B cell (primary cell): ENCODE data around the gene CHCHD1. TPM values are rescaled to one million over a fixed set of nuclear protein-coding genes. Genes with fewer than 3 reads are reported as not detected.

Source experiments
- ATAC-seq: fragments of 200-7000 bp; cut with Tn5 transposase; one replicate; pipeline ENCODE4 v1.10.0; 2021; ENCODE audit warnings: low read depth, mild to moderate bottlenecking, moderate number of reproducible peaks, moderate library complexity
- CTCF ChIA-PET: fragments of 350-600 bp; sonication (Branson Sonifier 250); formaldehyde crosslinking; loops from one replicate; lab custom pipeline; 2021; ENCODE audit warnings: antibody characterized with exemption, inconsistent platforms; lab: Charles Lee
- POLR2A ChIA-PET: fragments of 350-600 bp; sonication (Branson Sonifier 250); formaldehyde crosslinking; loops from one replicate; lab custom pipeline; 2021; ENCODE audit warnings: antibody characterized with exemption; lab: Charles Lee
- DNase-seq: peaks from one replicate; pipeline ENCODE4 v3.0.0; 2013
- H2AFZ ChIP-seq: 2 replicates; pipeline ENCODE4 v1.6.1; 2012; ENCODE audit warnings: mild to moderate bottlenecking, low read depth, low read length; ENCODE audit not compliant: insufficient read depth, poor library complexity, severe bottlenecking
- H3K27ac ChIP-seq, 2 donors: 1 replicate in 1 of 2; 2 replicates in 1 of 2; pipeline ENCODE4 v1.5.1; 2012 to 2013; ENCODE audit warnings: low read length in 2 of 2, mild to moderate bottlenecking in 2 of 2, moderate library complexity in 1 of 2
- H3K27me3 ChIP-seq, 4 experiments: fragments of 200-600 bp in 1 of 4; sonication (generic) in 1 of 4; replicated peaks in 1 of 4; 1 replicate in 2 of 4; 2 replicates in 2 of 4; pipeline versions ENCODE4 v1.6.1 to v1.7.0; 2013 to 2016; ENCODE audit warnings: low read length in 3 of 4, mild to moderate bottlenecking in 2 of 4, mixed read lengths in 1 of 4, moderate library complexity in 1 of 4; ENCODE audit not compliant: insufficient read depth in 4 of 4, control insufficient read depth in 3 of 4; ENCODE audit errors: control extremely low read depth in 1 of 4
- H3K36me3 ChIP-seq, 2 experiments: replicated peaks in 1 of 2; 1 replicate in 1 of 2; 2 replicates in 1 of 2; pipeline versions ENCODE4 v1.6.1 to v1.7.1; 2013; ENCODE audit warnings: low read length in 1 of 2; ENCODE audit not compliant: insufficient read depth in 2 of 2, control insufficient read depth in 1 of 2; ENCODE audit errors: control extremely low read depth in 1 of 2, extremely low read depth in 1 of 2
- H3K4me1 ChIP-seq, 2 donors: fragments of 200-600 bp in 1 of 2; sonication (generic) in 1 of 2; 1 replicate in 1 of 2; 2 replicates in 1 of 2; pipeline versions ENCODE4 v1.5.1 to v1.6.1; 2013 to 2017; ENCODE audit warnings: low read length in 2 of 2; ENCODE audit not compliant: control insufficient read depth in 2 of 2, insufficient read depth in 2 of 2
- H3K4me2 ChIP-seq: replicated peaks from 2 replicates; pipeline ENCODE3; 2012; ENCODE audit warnings: mild to moderate bottlenecking, low read depth, low read length; ENCODE audit not compliant: poor library complexity, severe bottlenecking
- H3K4me3 ChIP-seq, 5 experiments: fragments of 200-600 bp in 1 of 5; sonication (generic) in 1 of 5; 1 replicate in 3 of 5; 2 replicates in 2 of 5; pipeline versions ENCODE4 v1.5.1 to v1.7.0; 2011 to 2016; ENCODE audit warnings: low read length in 4 of 5, mild to moderate bottlenecking in 4 of 5, low read depth in 2 of 5, control low read depth in 1 of 5, moderate library complexity in 1 of 5; ENCODE audit not compliant: insufficient read depth in 1 of 5; ENCODE audit errors: control extremely low read depth in 1 of 5, extremely low read depth in 1 of 5
- H3K79me2 ChIP-seq: fragments of 200-600 bp; sonication (generic); one replicate; pipeline ENCODE4 v1.6.0; 2016; ENCODE audit warnings: low read length; ENCODE audit not compliant: control insufficient read depth, insufficient read depth
- H3K9ac ChIP-seq: fragments of 200-600 bp; sonication (generic); 2 replicates; pipeline ENCODE4 v1.6.1; 2017; ENCODE audit warnings: mild to moderate bottlenecking, low read length, moderate library complexity
- H3K9me3 ChIP-seq, 3 donors: one replicate each; pipeline versions ENCODE4 v1.6.1 to v1.7.1; 2013; ENCODE audit warnings: low read length in 2 of 3; ENCODE audit not compliant: control insufficient read depth in 2 of 3, insufficient read depth in 1 of 3; ENCODE audit errors: control extremely low read depth in 1 of 3
- H4K20me1 ChIP-seq: 2 replicates; pipeline ENCODE4 v1.6.0; 2012; ENCODE audit warnings: mild to moderate bottlenecking, low read length; ENCODE audit not compliant: insufficient read depth, control insufficient read depth, poor library complexity, severe bottlenecking
- H3K27ac Mint-ChIP-seq: one replicate; pipeline ENCODE4 v1.8.0; 2021; ENCODE audit warnings: mixed read lengths
- H3K27me3 Mint-ChIP-seq: one replicate; pipeline ENCODE4 v1.8.0; 2021; ENCODE audit warnings: mixed read lengths
- H3K4me1 Mint-ChIP-seq: one replicate; pipeline ENCODE4 v1.8.0; 2021; ENCODE audit warnings: mixed read lengths
- H3K4me3 Mint-ChIP-seq: one replicate; pipeline ENCODE4 v1.8.0; 2021; ENCODE audit warnings: mixed read lengths
- H3K9me3 Mint-ChIP-seq: one replicate; pipeline ENCODE4 v1.8.0; 2022; ENCODE audit warnings: mixed read lengths; ENCODE audit not compliant: insufficient read depth
- CTCF ChIP-seq: fragments of 200-600 bp; IDR thresholded peaks from one replicate; pipeline ENCODE4 v1.8.0; 2022; ENCODE audit warnings: antibody characterized with exemption, mild to moderate bottlenecking
- EZH2 ChIP-seq: IDR thresholded peaks from 2 replicates; pipeline ENCODE4 v1.6.1; 2012; ENCODE audit warnings: borderline replicate concordance, low read depth, mild to moderate bottlenecking, moderate library complexity, low read length; ENCODE audit not compliant: insufficient read depth, poor library complexity, severe bottlenecking
- WGBS: methylation state at CpG from one replicate; pipeline ENCODE4 v1.1.5; 2013; ENCODE audit warnings: missing lambda C conversion rate; ENCODE audit not compliant: insufficient coverage; 5-methylcytosine and 5-hydroxymethylcytosine counted together
- intact Hi-C: fragments of 100-400 bp; cut with micrococcal nuclease; formaldehyde crosslinking; loops from one replicate; pipeline ENCODE4 v1.10.0; 2022
- polyA plus RNA-seq: library from polyadenylated mRNA; depleted of rRNA; stranded (reverse); fragments of >200 nt; gene quantifications from 2 replicates; pipeline ENCODE4 v1.2.3, GENCODE V29; 2012
- total RNA-seq, 2 donors: library from RNA; stranded (reverse); fragments of 120-200 nt in 1 of 2; gene quantifications; 1 replicate in 1 of 2; 2 replicates in 1 of 2; pipeline versions ENCODE4 v1.2.3 to v1.2.4, GENCODE V29; 2013 to 2022

CHCHD1 gene
- total and polyA plus RNA-seq, 2 donors (not counting 1 experiment from before 2014, with no cell fraction given) = 11.9 to 14.7 TPM

- no peak overlapping the region for H3K27ac ChIP-seq
- H3K9me3 ChIP-seq = no peaks in the 10 kb centered on the region
- no peak overlapping the region for H3K4me2 ChIP-seq
- no peak for TF ChIP-seq CTCF
- TF ChIP-seq EZH2 = no peak
- no peak for ATAC-seq
- Mint-ChIP-seq H3K4me1 (peaks cover 20% of the 10 kb centered on the region), H3K27me3 (no peaks in the 10 kb centered on the region), H3K27ac (no peak overlapping the region), H3K9me3 (no peaks in the 10 kb centered on the region), H3K4me3 (peak overlapping the region; percentile 57)
- no peaks in the 10 kb centered on the region for H4K20me1 ChIP-seq
- H3K27me3 ChIP-seq = no peaks in the 10 kb centered on the region
- no peak for DNase-seq
- no peak overlapping the region for H3K4me3 ChIP-seq
- H3K36me3 ChIP-seq = peaks cover 0 to 3% of the 10 kb centered on the region in 2 experiments
- ChIA-PET CTCF (interaction anchor here (3.5 kb wide), 1 partner anchor 10 kb away, joined by 19 read pairs; the partner anchor contains the start of gene SEC24C), POLR2A (interaction anchor here (4.7 kb wide), 1 partner anchor 11 kb away, joined by 31 read pairs; the partner anchor contains the start of gene SEC24C)
- WGBS = over 99% methylated on average over 20 of the region's 20 CpGs
- H2AFZ ChIP-seq = no peak overlapping the region
- peaks cover 7 to 8% of the 10 kb centered on the region in 2 donors for H3K4me1 ChIP-seq
- intact Hi-C loops = no loop called here
- H3K79me2 ChIP-seq = peaks cover 37% of the 10 kb centered on the region
- H3K9ac ChIP-seq = no peak overlapping the region
Measured at GRCh38 chr10:73732426-73732825, 49.4 kb upstream of the CHCHD1 start.

DNA sequence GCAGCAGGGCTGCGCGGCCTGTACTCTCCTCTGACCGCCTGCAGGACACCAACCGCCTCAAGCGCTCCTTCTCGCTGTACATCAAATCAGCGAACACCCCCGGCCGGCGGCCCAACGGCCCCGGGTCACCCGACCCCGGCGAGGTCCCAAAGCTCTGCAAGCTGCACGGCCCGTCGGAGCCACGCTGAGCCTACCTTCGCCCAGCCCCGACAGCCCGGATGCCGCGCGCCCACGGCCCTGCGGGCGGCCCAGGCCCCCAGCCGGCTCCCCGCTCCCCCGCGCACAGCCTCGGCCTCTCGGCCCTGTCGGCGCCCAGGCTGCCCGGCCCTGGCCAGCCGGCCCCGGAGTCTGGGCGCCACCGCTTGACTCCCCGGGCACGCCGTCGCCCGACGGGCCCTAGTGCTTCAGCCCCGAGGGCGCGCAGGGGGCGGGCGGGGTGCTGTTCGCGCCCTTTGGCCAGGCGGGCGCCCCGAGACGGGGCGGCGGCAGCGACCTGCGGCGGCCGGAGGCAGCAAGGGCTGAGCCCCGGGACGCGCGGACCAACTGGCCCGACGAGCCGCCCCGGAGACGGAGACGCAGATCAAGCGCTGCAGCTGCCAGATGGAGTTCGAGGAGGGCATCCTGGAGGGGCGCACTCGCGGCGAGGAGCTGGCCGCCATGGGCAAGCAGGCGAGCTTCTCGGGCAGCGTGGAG, 48.8 kb upstream of the CHCHD1 start:
- no peaks in the 10 kb centered on the region for H3K27me3 ChIP-seq
- H3K9me3 ChIP-seq = no peaks in the 10 kb centered on the region
- no peaks in the 10 kb centered on the region for H3K9me3 Mint-ChIP-seq
- H3K4me3 ChIP-seq = no peak overlapping the region
- ATAC-seq (no peak), DNase-seq (no peak)
- no peak overlapping the region for H2AFZ ChIP-seq
- no peaks in the 10 kb centered on the region for H3K27me3 Mint-ChIP-seq
- POLR2A ChIA-PET = interaction anchor here (0.6 to 0.7 kb wide), 2 partner anchors 40 to 480 kb away, joined by 3 to 8 read pairs; no protein-coding TSS in a partner anchor
- peaks cover 20% of the 10 kb centered on the region for H3K4me1 Mint-ChIP-seq
- peaks cover 7 to 8% of the 10 kb centered on the region in 2 donors for H3K4me1 ChIP-seq
- H3K27ac Mint-ChIP-seq = no peak overlapping the region
- H3K4me3 Mint-ChIP-seq = no peak overlapping the region
- no peaks in the 10 kb centered on the region for H4K20me1 ChIP-seq
- H3K4me2 ChIP-seq = no peak overlapping the region
- peaks cover 0 to 3% of the 10 kb centered on the region in 2 experiments for H3K36me3 ChIP-seq
- no peak overlapping the region for H3K9ac ChIP-seq
- 98% methylated on average over 75 of the region's 84 CpGs for WGBS
- CTCF ChIA-PET = interaction anchor here (3.5 kb wide), 1 partner anchor 10 kb away, joined by 19 read pairs; the partner anchor contains the start of gene SEC24C
- intact Hi-C loops = no loop called here
- peaks cover 37% of the 10 kb centered on the region for H3K79me2 ChIP-seq
- no peak for TF ChIP-seq CTCF
- no peak for TF ChIP-seq EZH2
- H3K27ac ChIP-seq = no peak overlapping the region
